ENCODE data around the gene ANXA11. TPM values are rescaled to one million over a fixed set of nuclear protein-coding genes. Genes with fewer than 3 reads are reported as not detected.

Gene ANXA11
- total and polyA plus RNA-seq, 2 experiments from 2014 or later: 42.3 to 70.0 TPM

DNA sequence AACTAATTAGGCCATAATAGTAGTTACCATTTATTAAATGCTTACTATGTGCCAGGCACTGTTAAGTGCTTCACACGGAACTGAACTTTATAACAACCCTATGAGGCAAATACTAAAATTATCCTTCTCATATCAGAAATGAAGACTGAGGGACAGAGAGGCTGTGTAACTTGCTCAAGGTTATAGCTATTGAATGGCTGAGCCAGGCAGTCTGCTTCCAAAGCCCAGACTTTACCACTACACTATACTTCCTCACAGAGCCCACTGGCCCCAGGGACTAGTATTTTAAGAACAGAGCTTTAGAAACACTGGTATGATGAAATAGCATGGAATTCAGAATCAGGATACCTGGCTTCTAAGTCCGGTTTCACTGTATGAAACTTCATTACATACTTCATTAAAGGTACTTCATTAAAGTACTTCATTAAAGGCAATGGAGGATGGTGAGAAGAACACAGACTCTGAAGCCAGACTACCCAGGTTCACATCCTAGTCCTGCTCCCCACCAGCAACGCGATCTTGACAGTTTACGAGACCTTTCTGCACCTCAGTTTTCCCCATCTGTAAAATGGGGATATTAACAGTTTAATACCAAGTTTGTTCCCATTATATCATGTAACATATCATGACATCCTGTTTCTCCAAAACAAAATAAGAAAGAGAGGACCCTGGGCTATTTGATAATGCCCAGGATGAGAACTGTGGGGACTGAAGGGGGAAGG, 19.6 kb downstream of the ANXA11 start:
- Histone ChIP-seq H3K9me2 (ENCODE audit: insufficient read depth) (no peaks in the 10 kb centered on the region; the same call in 1 of the 2 replicates), H3K4me3 (no peak overlapping the region), H3K4me2 (no peak overlapping the region), H3K36me3 (ENCODE audit: insufficient read depth) (no peaks in the 10 kb centered on the region), H2AFZ (no peak overlapping the region), H3K4me1 (ENCODE audit: insufficient read depth) (no peaks in the 10 kb centered on the region; the same call in 1 of the 2 replicates), H4K20me1 (replicated peaks; ENCODE audit: insufficient read depth) (peaks cover 21% of the 10 kb centered on the region), H3F3A (replicated peaks; ENCODE audit: low read depth) (no peaks in the 10 kb centered on the region), H3K27me3 (ENCODE audit: insufficient read depth) (no peaks in the 10 kb centered on the region), H3K79me2 (replicated peaks; ENCODE audit: insufficient read depth) (peaks cover 45% of the 10 kb centered on the region), H3K27ac (ENCODE audit: low read depth) (no peak overlapping the region)
- peaks cover 19% of the 10 kb centered on the region for H3K4me1 Mint-ChIP-seq
- TF ChIP-seq EZH2 (IDR thresholded peaks at IDR 0.05; ENCODE audit: low read depth, unreplicated experiment) (no peak), STAT1 (IDR thresholded peaks at IDR 0.05; ENCODE audit: unreplicated experiment) (no peak), EZH2phosphoT487 (IDR thresholded peaks at IDR 0.05; ENCODE audit: unreplicated experiment) (no peak), CTCF (conservative IDR thresholded peaks at IDR 0.05; ENCODE audit: low read depth in 2 of 2) (no peak), REST (IDR thresholded peaks at IDR 0.05; ENCODE audit: unreplicated experiment) (no peak), CREB1 (CRISPR knock-in tag; IDR thresholded peaks at IDR 0.05; ENCODE audit: low read depth) (no peak), ZNF331 (CRISPR knock-in tag; IDR thresholded peaks at IDR 0.05; ENCODE audit: low read depth) (no peak), JUNB (IDR thresholded peaks at IDR 0.05; ENCODE audit: unreplicated experiment) (no peak), POLR2AphosphoS5 (IDR thresholded peaks at IDR 0.05; ENCODE audit: low read depth) (no peak), ETS1 (IDR thresholded peaks at IDR 0.05) (no peak), ZNF114 (CRISPR knock-in tag; IDR thresholded peaks at IDR 0.05) (no peak), NANOG (IDR thresholded peaks at IDR 0.05; ENCODE audit: borderline replicate concordance) (no peak)
- TF ChIP-seq, protein P1, sequence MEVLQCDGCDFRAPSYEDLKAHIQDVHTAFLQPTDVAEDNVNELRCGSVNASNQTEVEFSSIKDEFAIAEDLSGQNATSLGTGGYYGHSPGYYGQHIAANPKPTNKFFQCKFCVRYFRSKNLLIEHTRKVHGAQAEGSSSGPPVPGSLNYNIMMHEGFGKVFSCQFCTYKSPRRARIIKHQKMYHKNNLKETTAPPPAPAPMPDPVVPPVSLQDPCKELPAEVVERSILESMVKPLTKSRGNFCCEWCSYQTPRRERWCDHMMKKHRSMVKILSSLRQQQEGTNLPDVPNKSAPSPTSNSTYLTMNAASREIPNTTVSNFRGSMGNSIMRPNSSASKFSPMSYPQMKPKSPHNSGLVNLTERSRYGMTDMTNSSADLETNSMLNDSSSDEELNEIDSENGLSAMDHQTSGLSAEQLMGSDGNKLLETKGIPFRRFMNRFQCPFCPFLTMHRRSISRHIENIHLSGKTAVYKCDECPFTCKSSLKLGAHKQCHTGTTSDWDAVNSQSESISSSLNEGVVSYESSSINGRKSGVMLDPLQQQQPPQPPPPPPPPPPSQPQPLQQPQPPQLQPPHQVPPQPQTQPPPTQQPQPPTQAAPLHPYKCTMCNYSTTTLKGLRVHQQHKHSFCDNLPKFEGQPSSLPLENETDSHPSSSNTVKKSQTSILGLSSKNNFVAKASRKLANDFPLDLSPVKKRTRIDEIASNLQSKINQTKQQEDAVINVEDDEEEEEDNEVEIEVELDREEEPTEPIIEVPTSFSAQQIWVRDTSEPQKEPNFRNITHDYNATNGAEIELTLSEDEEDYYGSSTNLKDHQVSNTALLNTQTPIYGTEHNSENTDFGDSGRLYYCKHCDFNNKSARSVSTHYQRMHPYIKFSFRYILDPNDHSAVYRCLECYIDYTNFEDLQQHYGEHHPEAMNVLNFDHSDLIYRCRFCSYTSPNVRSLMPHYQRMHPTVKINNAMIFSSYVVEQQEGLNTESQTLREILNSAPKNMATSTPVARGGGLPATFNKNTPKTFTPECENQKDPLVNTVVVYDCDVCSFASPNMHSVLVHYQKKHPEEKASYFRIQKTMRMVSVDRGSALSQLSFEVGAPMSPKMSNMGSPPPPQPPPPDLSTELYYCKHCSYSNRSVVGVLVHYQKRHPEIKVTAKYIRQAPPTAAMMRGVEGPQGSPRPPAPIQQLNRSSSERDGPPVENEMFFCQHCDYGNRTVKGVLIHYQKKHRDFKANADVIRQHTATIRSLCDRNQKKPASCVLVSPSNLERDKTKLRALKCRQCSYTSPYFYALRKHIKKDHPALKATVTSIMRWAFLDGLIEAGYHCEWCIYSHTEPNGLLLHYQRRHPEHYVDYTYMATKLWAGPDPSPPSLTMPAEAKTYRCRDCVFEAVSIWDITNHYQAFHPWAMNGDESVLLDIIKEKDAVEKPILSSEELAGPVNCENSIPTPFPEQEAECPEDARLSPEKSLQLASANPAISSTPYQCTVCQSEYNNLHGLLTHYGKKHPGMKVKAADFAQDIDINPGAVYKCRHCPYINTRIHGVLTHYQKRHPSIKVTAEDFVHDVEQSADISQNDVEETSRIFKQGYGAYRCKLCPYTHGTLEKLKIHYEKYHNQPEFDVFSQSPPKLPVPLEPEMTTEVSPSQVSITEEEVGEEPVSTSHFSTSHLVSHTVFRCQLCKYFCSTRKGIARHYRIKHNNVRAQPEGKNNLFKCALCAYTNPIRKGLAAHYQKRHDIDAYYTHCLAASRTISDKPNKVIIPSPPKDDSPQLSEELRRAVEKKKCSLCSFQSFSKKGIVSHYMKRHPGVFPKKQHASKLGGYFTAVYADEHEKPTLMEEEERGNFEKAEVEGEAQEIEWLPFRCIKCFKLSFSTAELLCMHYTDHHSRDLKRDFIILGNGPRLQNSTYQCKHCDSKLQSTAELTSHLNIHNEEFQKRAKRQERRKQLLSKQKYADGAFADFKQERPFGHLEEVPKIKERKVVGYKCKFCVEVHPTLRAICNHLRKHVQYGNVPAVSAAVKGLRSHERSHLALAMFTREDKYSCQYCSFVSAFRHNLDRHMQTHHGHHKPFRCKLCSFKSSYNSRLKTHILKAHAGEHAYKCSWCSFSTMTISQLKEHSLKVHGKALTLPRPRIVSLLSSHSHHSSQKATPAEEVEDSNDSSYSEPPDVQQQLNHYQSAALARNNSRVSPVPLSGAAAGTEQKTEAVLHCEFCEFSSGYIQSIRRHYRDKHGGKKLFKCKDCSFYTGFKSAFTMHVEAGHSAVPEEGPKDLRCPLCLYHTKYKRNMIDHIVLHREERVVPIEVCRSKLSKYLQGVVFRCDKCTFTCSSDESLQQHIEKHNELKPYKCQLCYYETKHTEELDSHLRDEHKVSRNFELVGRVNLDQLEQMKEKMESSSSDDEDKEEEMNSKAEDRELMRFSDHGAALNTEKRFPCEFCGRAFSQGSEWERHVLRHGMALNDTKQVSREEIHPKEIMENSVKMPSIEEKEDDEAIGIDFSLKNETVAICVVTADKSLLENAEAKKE (CRISPR knock-in tag; IDR thresholded peaks at IDR 0.05): no peak
- no peak for DNase-seq (ENCODE audit: low spot score)
- H3K27me3 Mint-ChIP-seq (ENCODE audit: insufficient read depth, low read depth, poor library complexity): no peaks in the 10 kb centered on the region
- no peaks in the 10 kb centered on the region for H3K9me3 Mint-ChIP-seq
- no peaks in the 10 kb centered on the region for H3K36me3 Mint-ChIP-seq (ENCODE audit: low read depth)
- ATAC-seq: no peak
- no peak overlapping the region for H3K4me3 Mint-ChIP-seq
- no peak overlapping the region for H3K27ac Mint-ChIP-seq

Measured in GM23338 (cell line).